Endothelial cell of umbilical vein (primary cell): ENCODE results near the gene FHIT. TPM values are rescaled to one million over a fixed set of nuclear protein-coding genes. Genes with fewer than 3 reads are reported as not detected.

Source experiments
- BruUV-seq: library from RNA; stranded (reverse); fragments of 400-500 nt; replicated peaks from 2 replicates; lab custom pipeline; 2021; lab: Mats Ljungman, UMichigan
- CTCF ChIA-PET: fragments of 300-600, 350-600 bp; sonication (Branson Sonifier 250); formaldehyde crosslinking; loops from one replicate; lab custom pipeline; 2021; ENCODE audit warnings: antibody characterized with exemption, inconsistent platforms; lab: Charles Lee
- POLR2A ChIA-PET: fragments of 300-600, 350-600 bp; sonication (Branson Sonifier 250); formaldehyde crosslinking; loops from one replicate; lab custom pipeline; 2021; ENCODE audit warnings: antibody characterized with exemption, inconsistent platforms; lab: Charles Lee
- DNase-seq: peaks from one replicate; pipeline ENCODE4 v3.0.0-alpha.2; 2011; ENCODE audit warnings: low read depth, low spot score
- FAIRE-seq: peaks from 2 replicates; lab custom pipeline; 2011; peaks lifted over from hg19 to GRCh38; lab: Jason Lieb, UNC
- H2AFZ ChIP-seq: 2 replicates; pipeline ENCODE4 v1.6.0; 2012; ENCODE audit warnings: low read depth, low read length, control low read depth, inconsistent platforms
- H3K27ac ChIP-seq: 2 replicates; pipeline ENCODE4 v1.5.1; 2011; ENCODE audit warnings: low read depth, mild to moderate bottlenecking, control low read depth, low read length, moderate library complexity; ENCODE audit not compliant: insufficient read depth
- H3K27me3 ChIP-seq, 2 experiments: 2 replicates each; pipeline versions ENCODE4 v1.6.0 to v1.6.1; 2011; ENCODE audit warnings: low read length in 2 of 2, mixed read lengths in 1 of 2; ENCODE audit not compliant: control insufficient read depth in 2 of 2, insufficient read depth in 2 of 2
- H3K36me3 ChIP-seq, 2 experiments: 2 replicates in 1 of 2; 3 replicates in 1 of 2; pipeline ENCODE4 v1.5.1; 2011; ENCODE audit warnings: low read length in 2 of 2, mild to moderate bottlenecking in 1 of 2, moderate library complexity in 1 of 2; ENCODE audit not compliant: control insufficient read depth in 2 of 2, insufficient read depth in 2 of 2; ENCODE audit errors: extremely low read depth in 1 of 2
- H3K4me1 ChIP-seq: 3 replicates; pipeline ENCODE4 v1.5.1; 2011; ENCODE audit warnings: mild to moderate bottlenecking, low read length; ENCODE audit not compliant: control insufficient read depth, insufficient read depth; ENCODE audit errors: extremely low read depth
- H3K4me2 ChIP-seq: 2 replicates; pipeline ENCODE4 v1.6.1; 2011; ENCODE audit warnings: low read length, control low read depth, mixed read lengths; ENCODE audit not compliant: insufficient read depth
- H3K4me3 ChIP-seq, 3 experiments: fragments of 200-600 bp in 1 of 3; sonication (generic), shearing (Covaris generic) in 1 of 3; replicated peaks in 1 of 3; 2 replicates each; pipeline ENCODE4 v1.5.1; 2011 to 2016; ENCODE audit warnings: control low read depth in 3 of 3, low read length in 3 of 3, mild to moderate bottlenecking in 2 of 3, inconsistent platforms in 1 of 3, low read depth in 1 of 3, moderate library complexity in 1 of 3; ENCODE audit not compliant: insufficient read depth in 1 of 3
- H3K79me2 ChIP-seq: 2 replicates; pipeline ENCODE4 v1.6.0; 2012; ENCODE audit warnings: low read length, inconsistent platforms; ENCODE audit not compliant: control insufficient read depth, insufficient read depth
- H3K9ac ChIP-seq: replicated peaks from 2 replicates; pipeline ENCODE3; 2011; ENCODE audit warnings: low read length, control low read depth; ENCODE audit not compliant: insufficient read depth; ENCODE audit errors: extremely low read depth
- H3K9me1 ChIP-seq: replicated peaks from 3 replicates; pipeline ENCODE4 v1.6.0; 2011; ENCODE audit warnings: mild to moderate bottlenecking, low read length; ENCODE audit not compliant: control insufficient read depth, insufficient read depth; ENCODE audit errors: extremely low read depth
- H3K9me3 ChIP-seq: replicated peaks from 2 replicates; pipeline ENCODE4 v1.5.1; 2012; ENCODE audit warnings: low read length, inconsistent platforms; ENCODE audit not compliant: control insufficient read depth, insufficient read depth
- H4K20me1 ChIP-seq: replicated peaks from 2 replicates; pipeline ENCODE3; 2011; ENCODE audit warnings: mild to moderate bottlenecking, low read length; ENCODE audit not compliant: control insufficient read depth, insufficient read depth; ENCODE audit errors: extremely low read depth
- EZH2 ChIP-seq: IDR thresholded peaks from 2 replicates; pipeline ENCODE4 v1.6.1; 2012; ENCODE audit warnings: borderline replicate concordance, low read depth, mild to moderate bottlenecking, moderate library complexity, low read length, inconsistent platforms; ENCODE audit not compliant: severe bottlenecking
- FOS ChIP-seq: IDR thresholded peaks from 2 replicates; pipeline ENCODE4 v1.6.1; 2011; ENCODE audit warnings: mild to moderate bottlenecking, low read length, moderate library complexity, borderline replicate concordance; ENCODE audit not compliant: insufficient read depth
- GATA2 ChIP-seq: IDR thresholded peaks from 2 replicates; pipeline ENCODE4 v1.7.0; 2011; ENCODE audit warnings: low read depth, mild to moderate bottlenecking, moderate library complexity, mixed read lengths, low read length; ENCODE audit not compliant: insufficient read length, insufficient read depth
- JUN ChIP-seq: IDR thresholded peaks from 2 replicates; pipeline ENCODE4 v1.6.1; 2011; ENCODE audit warnings: borderline replicate concordance, low read depth; ENCODE audit not compliant: insufficient read length, insufficient read depth
- POLR2A ChIP-seq: IDR thresholded peaks from 2 replicates; pipeline ENCODE4 v1.6.1; 2012; ENCODE audit warnings: low read depth, mild to moderate bottlenecking, control low read depth, low read length
- POLR2AphosphoS5 ChIP-seq: IDR thresholded peaks from 2 replicates; pipeline ENCODE4 v1.6.1; 2012; ENCODE audit warnings: low read depth, mild to moderate bottlenecking, control low read depth, low read length, moderate library complexity; ENCODE audit not compliant: insufficient read depth
- dilution Hi-C: fragments of 300-500 bp; cut with MboI; formaldehyde crosslinking; loops from one replicate; pipeline ENCODE4 v1.15.0; 2019; ENCODE audit warnings: low sequenced_read_pairs; ENCODE audit not compliant: extremely low pct_ligation_motif_present
- intact Hi-C: fragments of 100-400 bp; cut with micrococcal nuclease; formaldehyde crosslinking; loops from one replicate; pipeline ENCODE4 v1.10.0; 2022
- polyA plus RNA-seq, 4 experiments: library from polyadenylated mRNA; depleted of rRNA in 3 of 4; stranded (reverse) in 3 of 4; unstranded in 1 of 4; fragments of >200 nt; gene quantifications; 2 replicates each; pipeline versions ENCODE4 v1.2.1 to v1.2.3, GENCODE V29; 2011 to 2012; ENCODE audit warnings: missing spikeins in 1 of 4
- total RNA-seq: library from RNA; stranded (reverse); gene quantifications from 2 replicates; pipeline ENCODE4 v1.2.3, GENCODE V29; 2021
- TF ChIP-seq, protein P1 (sequence below): IDR thresholded peaks from 2 replicates; pipeline ENCODE4 v1.6.1; 2011; ENCODE audit not compliant: insufficient read depth, insufficient read length
- TF ChIP-seq, protein P2 (sequence below), 2 donors: IDR thresholded peaks; 1 replicate in 1 of 2; 2 replicates in 1 of 2; pipeline ENCODE4 v1.5.1; 2011; ENCODE audit warnings: low read length in 2 of 2, mild to moderate bottlenecking in 2 of 2, moderate library complexity in 2 of 2, control low read depth in 1 of 2, inconsistent platforms in 1 of 2, low read depth in 1 of 2; ENCODE audit not compliant: insufficient read depth in 1 of 2; ENCODE audit errors: extremely low read depth in 1 of 2

Gene FHIT
- total and polyA plus RNA-seq, 2 donors (not counting 3 experiments of a cell fraction or from before 2014, with no cell fraction given) = 0.47 to 2.2 TPM

DNA sequence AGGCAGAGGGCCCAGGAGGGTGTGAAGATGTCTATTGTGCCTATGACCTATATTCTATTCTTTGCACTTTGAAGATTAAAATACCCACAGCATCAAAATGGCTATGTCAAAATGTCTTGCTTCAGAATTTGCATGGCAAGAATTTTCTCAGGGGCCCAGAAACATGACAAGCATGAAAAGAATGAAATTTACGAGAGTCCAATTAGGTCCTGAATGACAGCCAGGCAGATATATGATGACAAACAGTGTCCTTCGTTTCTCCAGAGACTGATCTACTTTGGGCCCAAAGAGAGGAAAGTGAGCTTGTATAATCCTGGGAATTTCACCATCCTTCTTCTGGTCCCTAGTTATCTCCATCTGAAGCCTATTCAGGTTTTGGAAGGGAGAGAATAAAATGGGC is 609.9 kb downstream of the FHIT start:
- Histone ChIP-seq H2AFZ (no peak overlapping the region), H3K4me1 (no peaks in the 10 kb centered on the region), H3K79me2 (no peaks in the 10 kb centered on the region), H3K9me3 (no peaks in the 10 kb centered on the region), H3K27me3 (no peaks in the 10 kb centered on the region), H3K36me3 (no peaks in the 10 kb centered on the region), H3K9me1 (no peaks in the 10 kb centered on the region), H3K27ac (no peak overlapping the region), H3K4me3 (no peak overlapping the region), H3K4me2 (no peak overlapping the region), H3K9ac (no peak overlapping the region), H4K20me1 (no peaks in the 10 kb centered on the region)
- FAIRE-seq = no peak
- intact Hi-C loops = no loop called here
- ChIA-PET POLR2A (no interaction called here), CTCF (no interaction called here)
- dilution Hi-C loops = no loop called here
- DNase-seq = no peak
- BruUV-seq = no TSS peak
- TF ChIP-seq JUN (no peak), POLR2A (no peak), POLR2AphosphoS5 (no peak)
- TF ChIP-seq, protein P1, sequence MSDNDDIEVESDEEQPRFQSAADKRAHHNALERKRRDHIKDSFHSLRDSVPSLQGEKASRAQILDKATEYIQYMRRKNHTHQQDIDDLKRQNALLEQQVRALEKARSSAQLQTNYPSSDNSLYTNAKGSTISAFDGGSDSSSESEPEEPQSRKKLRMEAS = no peak
- TF ChIP-seq, protein P2, sequence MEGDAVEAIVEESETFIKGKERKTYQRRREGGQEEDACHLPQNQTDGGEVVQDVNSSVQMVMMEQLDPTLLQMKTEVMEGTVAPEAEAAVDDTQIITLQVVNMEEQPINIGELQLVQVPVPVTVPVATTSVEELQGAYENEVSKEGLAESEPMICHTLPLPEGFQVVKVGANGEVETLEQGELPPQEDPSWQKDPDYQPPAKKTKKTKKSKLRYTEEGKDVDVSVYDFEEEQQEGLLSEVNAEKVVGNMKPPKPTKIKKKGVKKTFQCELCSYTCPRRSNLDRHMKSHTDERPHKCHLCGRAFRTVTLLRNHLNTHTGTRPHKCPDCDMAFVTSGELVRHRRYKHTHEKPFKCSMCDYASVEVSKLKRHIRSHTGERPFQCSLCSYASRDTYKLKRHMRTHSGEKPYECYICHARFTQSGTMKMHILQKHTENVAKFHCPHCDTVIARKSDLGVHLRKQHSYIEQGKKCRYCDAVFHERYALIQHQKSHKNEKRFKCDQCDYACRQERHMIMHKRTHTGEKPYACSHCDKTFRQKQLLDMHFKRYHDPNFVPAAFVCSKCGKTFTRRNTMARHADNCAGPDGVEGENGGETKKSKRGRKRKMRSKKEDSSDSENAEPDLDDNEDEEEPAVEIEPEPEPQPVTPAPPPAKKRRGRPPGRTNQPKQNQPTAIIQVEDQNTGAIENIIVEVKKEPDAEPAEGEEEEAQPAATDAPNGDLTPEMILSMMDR (IDR thresholded peaks at IDR 0.05; ENCODE audit: extremely low read depth in 1 of 2, insufficient read depth in 1 of 2, low read depth in 1 of 2, low read length in 2 of 2) = no peak

DNA sequence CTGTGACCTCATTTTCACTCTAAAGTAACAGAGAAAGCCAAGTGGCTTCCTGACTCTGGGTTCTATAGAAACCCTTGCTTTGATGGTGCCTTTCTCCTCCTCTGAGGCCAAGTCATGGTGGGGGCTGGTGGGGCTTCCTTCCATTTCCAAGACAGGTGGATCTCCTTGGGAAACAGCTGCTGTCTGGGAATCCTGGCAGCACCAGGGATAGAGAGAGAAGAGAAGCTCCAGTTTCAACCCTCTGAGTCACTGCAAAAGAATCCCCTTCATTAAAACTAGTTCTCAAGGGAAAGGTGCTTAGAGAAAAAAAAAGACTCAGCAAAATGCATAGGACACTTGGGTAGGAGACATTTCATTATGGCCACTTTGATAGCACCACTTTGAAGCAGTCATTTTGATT is 614.4 kb downstream of the FHIT start:
- no peak overlapping the region for H3K9ac ChIP-seq
- H3K4me2 ChIP-seq = no peak overlapping the region
- no peaks in the 10 kb centered on the region for H3K4me1 ChIP-seq
- CTCF ChIA-PET = no interaction called here
- no peaks in the 10 kb centered on the region for H3K79me2 ChIP-seq
- POLR2A ChIA-PET = no interaction called here
- no peaks in the 10 kb centered on the region for H3K9me1 ChIP-seq
- no peak for DNase-seq
- intact Hi-C loops (no loop called here), dilution Hi-C loops (no loop called here)
- H3K4me3 ChIP-seq = no peak overlapping the region
- H2AFZ ChIP-seq = no peak overlapping the region
- no peaks in the 10 kb centered on the region for H3K9me3 ChIP-seq
- no peaks in the 10 kb centered on the region for H4K20me1 ChIP-seq
- no TSS peak for BruUV-seq
- FAIRE-seq = no peak
- TF ChIP-seq FOS (no peak), POLR2A (no peak), EZH2 (no peak), GATA2 (no peak)
- TF ChIP-seq, protein P2 (IDR thresholded peaks at IDR 0.05; ENCODE audit: extremely low read depth in 1 of 2, insufficient read depth in 1 of 2, low read depth in 1 of 2, low read length in 2 of 2) = no peak
- H3K27me3 ChIP-seq = no peaks in the 10 kb centered on the region
- no peak overlapping the region for H3K27ac ChIP-seq
- H3K36me3 ChIP-seq = no peaks in the 10 kb centered on the region
